IPS-20b (cell line): ENCODE measurements around the gene SUGCT.

ENCODE experiments used
- H3K27ac ChIP-seq: one replicate; pipeline ENCODE4 v1.5.1; 2013; ENCODE audit warnings: low read length
- H3K27me3 ChIP-seq: 2 replicates; pipeline ENCODE4 v1.6.1; 2013; ENCODE audit warnings: mild to moderate bottlenecking, low read length, inconsistent platforms; ENCODE audit not compliant: insufficient read depth
- H3K36me3 ChIP-seq: 2 replicates; pipeline ENCODE4 v1.6.1; 2013; ENCODE audit warnings: low read depth, mild to moderate bottlenecking, inconsistent platforms, low read length, moderate library complexity; ENCODE audit not compliant: insufficient read depth
- H3K4me1 ChIP-seq: 2 replicates; pipeline ENCODE4 v1.6.1; 2013; ENCODE audit warnings: mild to moderate bottlenecking, control low read depth, inconsistent platforms, low read length, moderate library complexity; ENCODE audit not compliant: insufficient read depth
- H3K4me3 ChIP-seq: 2 replicates; pipeline ENCODE4 v1.5.1; 2013; ENCODE audit warnings: mild to moderate bottlenecking, low read length, inconsistent platforms
- H3K9ac ChIP-seq: 2 replicates; pipeline ENCODE4 v1.6.1; 2013; ENCODE audit warnings: low read depth, mild to moderate bottlenecking, inconsistent platforms, low read length, moderate library complexity
- H3K9me3 ChIP-seq: 2 replicates; pipeline ENCODE4 v1.6.1; 2013; ENCODE audit warnings: mild to moderate bottlenecking, low read depth, low read length, inconsistent platforms; ENCODE audit not compliant: insufficient read depth

Gene SUGCT

DNA sequence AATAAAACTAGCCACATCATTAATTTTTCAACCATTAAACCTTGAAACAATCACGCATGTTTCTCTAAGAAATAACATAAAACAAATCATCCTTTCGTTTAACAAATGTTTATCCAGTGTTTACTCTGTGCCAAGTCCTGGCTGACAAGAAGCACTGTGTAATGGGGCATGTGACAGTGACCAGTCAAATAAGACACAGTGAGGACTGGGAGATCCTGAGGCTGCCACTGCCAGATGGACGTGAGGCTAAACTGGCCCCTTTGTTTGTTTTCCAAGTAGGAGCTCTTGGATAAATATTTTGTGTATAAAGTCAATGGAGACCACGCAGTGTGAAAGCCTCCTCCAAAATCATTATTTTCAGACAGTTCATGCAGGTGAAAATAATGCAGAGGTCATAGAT lies 626.2 kb downstream of the SUGCT start:
- no peak overlapping the region for H3K4me3 ChIP-seq
- peaks cover 15% of the 10 kb centered on the region; the same call in 1 of the 2 replicates for H3K4me1 ChIP-seq
- H3K9me3 ChIP-seq = no peaks in the 10 kb centered on the region
- H3K36me3 ChIP-seq = no peaks in the 10 kb centered on the region
- H3K9ac ChIP-seq = no peak overlapping the region
- H3K27ac ChIP-seq = no peak overlapping the region
- no peaks in the 10 kb centered on the region for H3K27me3 ChIP-seq

- H3K27me3 ChIP-seq = no peaks in the 10 kb centered on the region
- H3K9me3 ChIP-seq = no peaks in the 10 kb centered on the region
- no peak overlapping the region for H3K9ac ChIP-seq
- peaks cover 11% of the 10 kb centered on the region; the same call in 1 of the 2 replicates for H3K4me1 ChIP-seq
- H3K36me3 ChIP-seq = no peaks in the 10 kb centered on the region
- no peak overlapping the region for H3K4me3 ChIP-seq
- H3K27ac ChIP-seq = no peak overlapping the region
Measured at GRCh38 chr7:40761762-40762560, 627.2 kb downstream of the SUGCT start.

DNA sequence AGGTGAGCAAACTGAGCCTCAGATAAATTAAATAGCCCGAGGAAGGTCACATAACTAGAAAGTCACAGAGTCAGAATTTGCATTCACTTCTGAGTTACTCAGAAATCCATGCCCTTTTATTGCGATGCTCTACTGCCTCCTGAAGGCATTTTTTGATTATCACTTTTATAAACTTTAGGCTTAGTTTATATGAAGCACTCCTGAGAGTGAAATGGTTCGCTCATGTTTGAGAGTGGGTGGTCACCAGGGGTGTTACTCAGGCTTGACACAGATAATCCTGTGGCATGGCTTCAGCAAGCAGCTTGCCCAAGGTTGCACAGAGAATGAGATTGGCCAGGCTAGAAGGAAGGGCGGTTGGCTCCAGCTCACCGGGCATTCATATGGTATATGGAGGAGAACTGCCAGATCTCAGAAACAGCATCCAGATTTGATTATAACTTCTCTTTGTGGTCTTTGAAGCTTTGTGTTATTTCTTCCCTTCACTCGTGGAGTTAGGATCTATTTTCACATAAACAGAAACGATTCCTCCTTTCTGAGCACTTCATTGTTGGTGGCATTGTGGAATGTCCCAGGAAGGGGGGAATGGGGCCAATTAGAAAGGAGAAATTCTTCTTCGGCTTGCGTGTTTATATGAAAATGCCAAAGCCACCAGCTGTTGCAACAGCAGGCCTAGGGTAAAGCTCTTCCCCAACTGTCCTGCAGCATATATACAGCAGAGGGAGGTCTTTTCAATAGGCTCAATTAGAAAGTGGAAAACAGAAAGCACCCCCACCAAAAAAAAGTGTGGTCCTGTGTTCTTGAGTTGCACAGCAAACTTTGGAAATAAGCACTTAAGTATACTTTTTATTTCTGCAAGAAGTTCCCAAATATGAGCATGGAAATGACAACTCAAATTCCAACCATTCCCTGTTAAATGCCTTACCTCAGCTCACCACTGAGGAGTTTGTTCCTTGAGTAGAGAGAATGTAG lies 628.8 kb downstream of the SUGCT start:
- Histone ChIP-seq H3K27ac (no peak overlapping the region), H3K9ac (no peak overlapping the region), H3K27me3 (no peaks in the 10 kb centered on the region), H3K9me3 (no peaks in the 10 kb centered on the region), H3K4me3 (no peak overlapping the region), H3K36me3 (no peaks in the 10 kb centered on the region), H3K4me1 (peaks cover 7% of the 10 kb centered on the region; the same call in 1 of the 2 replicates)

- peaks cover 7% of the 10 kb centered on the region; the same call in 1 of the 2 replicates for H3K4me1 ChIP-seq
- H3K27me3 ChIP-seq = no peaks in the 10 kb centered on the region
- H3K9ac ChIP-seq = no peak overlapping the region
- no peaks in the 10 kb centered on the region for H3K36me3 ChIP-seq
- H3K4me3 ChIP-seq = no peak overlapping the region
- H3K27ac ChIP-seq = no peak overlapping the region
- H3K9me3 ChIP-seq = no peaks in the 10 kb centered on the region
Measured at GRCh38 chr7:40765639-40766038, 630.8 kb downstream of the SUGCT start.

- no peaks in the 10 kb centered on the region for H3K4me1 ChIP-seq
- no peak overlapping the region for H3K27ac ChIP-seq
- H3K36me3 ChIP-seq = no peaks in the 10 kb centered on the region
- H3K9ac ChIP-seq = no peak overlapping the region
- H3K4me3 ChIP-seq = no peak overlapping the region
- H3K27me3 ChIP-seq = no peaks in the 10 kb centered on the region
- H3K9me3 ChIP-seq = no peaks in the 10 kb centered on the region
Measured at GRCh38 chr7:40772096-40772495, 637.3 kb downstream of the SUGCT start.

- H3K9me3 ChIP-seq = no peaks in the 10 kb centered on the region
- H3K27me3 ChIP-seq = no peaks in the 10 kb centered on the region
- H3K9ac ChIP-seq = no peak overlapping the region
- no peak overlapping the region for H3K4me3 ChIP-seq
- no peaks in the 10 kb centered on the region for H3K36me3 ChIP-seq
- H3K4me1 ChIP-seq = no peaks in the 10 kb centered on the region
- no peak overlapping the region for H3K27ac ChIP-seq
Measured at GRCh38 chr7:40773656-40774055, 638.9 kb downstream of the SUGCT start.

GRCh38 chr7:40775877-40776276 lies 641.1 kb downstream of the SUGCT start:
- no peak overlapping the region for H3K27ac ChIP-seq
- no peaks in the 10 kb centered on the region for H3K4me1 ChIP-seq
- H3K27me3 ChIP-seq = no peaks in the 10 kb centered on the region
- H3K4me3 ChIP-seq = no peak overlapping the region
- H3K9me3 ChIP-seq = no peaks in the 10 kb centered on the region
- no peaks in the 10 kb centered on the region for H3K36me3 ChIP-seq
- no peak overlapping the region for H3K9ac ChIP-seq

DNA sequence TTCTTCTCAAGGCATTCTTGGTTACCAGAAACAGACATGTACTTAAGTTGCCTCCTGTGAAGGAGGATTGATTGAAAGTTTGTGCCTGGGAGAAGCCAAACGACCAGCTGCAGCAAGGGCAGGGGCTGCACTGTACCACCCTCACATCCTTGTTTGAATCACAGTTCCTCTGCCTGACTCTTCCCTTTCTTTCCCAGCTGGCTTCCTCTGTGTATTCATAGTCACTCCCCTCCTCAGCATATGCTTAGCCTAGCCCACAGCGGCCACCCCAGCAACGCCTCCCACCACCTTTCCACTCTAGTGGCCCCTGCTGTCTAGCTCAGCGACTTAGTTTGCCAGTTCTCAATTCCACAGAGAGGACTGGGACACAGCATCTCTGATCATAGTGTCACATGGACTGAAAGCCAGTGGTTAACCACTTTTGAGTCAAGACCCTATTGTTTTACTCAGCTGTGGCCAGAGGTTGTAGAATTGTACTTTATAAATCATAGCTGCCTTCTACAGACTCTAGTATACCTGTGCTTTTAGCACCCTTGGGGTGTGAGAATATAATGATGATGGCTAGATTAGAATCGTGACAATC lies 643.0 kb downstream of the SUGCT start:
- Histone ChIP-seq H3K4me1 (no peaks in the 10 kb centered on the region), H3K9ac (no peak overlapping the region), H3K9me3 (no peaks in the 10 kb centered on the region), H3K36me3 (no peaks in the 10 kb centered on the region), H3K27ac (no peak overlapping the region), H3K4me3 (no peak overlapping the region), H3K27me3 (no peaks in the 10 kb centered on the region)

DNA sequence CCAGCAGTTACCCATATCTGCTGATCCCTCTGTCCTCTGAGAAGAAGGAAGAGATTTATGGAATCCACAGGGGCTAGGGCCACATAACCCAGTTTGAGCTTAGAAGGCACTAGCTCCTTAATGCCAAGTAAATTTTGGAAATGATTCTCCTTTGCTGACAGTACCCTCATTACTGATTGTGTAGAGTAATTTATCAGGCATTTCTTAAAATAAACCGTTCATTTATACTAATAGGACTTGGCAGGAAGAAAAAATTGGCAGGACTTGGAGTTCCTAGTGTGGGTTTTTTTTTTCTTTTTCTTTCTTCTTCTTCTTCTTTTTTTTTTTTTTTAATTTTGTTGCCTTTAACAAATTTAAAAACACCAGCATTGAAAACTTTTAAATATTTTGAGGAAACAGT lies 645.7 kb downstream of the SUGCT start:
- H3K4me1 ChIP-seq = no peaks in the 10 kb centered on the region
- H3K9me3 ChIP-seq = no peaks in the 10 kb centered on the region
- H3K9ac ChIP-seq = no peak overlapping the region
- H3K27me3 ChIP-seq = no peaks in the 10 kb centered on the region
- H3K27ac ChIP-seq = no peak overlapping the region
- H3K4me3 ChIP-seq = no peak overlapping the region
- no peaks in the 10 kb centered on the region for H3K36me3 ChIP-seq

DNA sequence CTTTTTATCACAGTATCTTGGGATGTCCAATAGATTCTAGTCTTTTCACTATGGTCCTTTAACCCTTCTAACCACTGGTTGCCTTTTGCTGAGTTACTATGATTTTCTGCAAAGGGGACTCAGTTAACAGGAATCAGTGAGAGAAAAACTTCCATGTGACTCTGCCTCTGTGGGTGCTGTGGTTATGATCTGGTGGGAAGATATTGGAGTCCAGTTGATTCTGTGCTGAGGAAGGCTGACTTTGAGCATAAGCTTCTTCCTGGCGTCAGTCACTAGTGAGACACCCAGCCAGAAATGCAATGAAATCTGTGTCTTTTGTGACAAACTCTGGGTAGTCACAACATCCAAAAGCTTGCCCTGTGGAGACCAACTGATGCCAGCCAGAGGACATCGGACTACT lies 648.0 kb downstream of the SUGCT start:
- Histone ChIP-seq H3K4me1 (no peaks in the 10 kb centered on the region), H3K27me3 (no peaks in the 10 kb centered on the region), H3K9me3 (no peaks in the 10 kb centered on the region), H3K4me3 (no peak overlapping the region), H3K9ac (no peak overlapping the region), H3K36me3 (no peaks in the 10 kb centered on the region), H3K27ac (no peak overlapping the region)

GRCh38 chr7:40784176-40784575 lies 649.4 kb downstream of the SUGCT start:
- no peaks in the 10 kb centered on the region for H3K9me3 ChIP-seq
- no peaks in the 10 kb centered on the region for H3K36me3 ChIP-seq
- H3K27me3 ChIP-seq = no peaks in the 10 kb centered on the region
- no peak overlapping the region for H3K4me3 ChIP-seq
- no peak overlapping the region for H3K27ac ChIP-seq
- no peaks in the 10 kb centered on the region for H3K4me1 ChIP-seq
- H3K9ac ChIP-seq = no peak overlapping the region
